Measurements from ENCODE around the gene OR52N1. TPM values are rescaled to one million over a fixed set of nuclear protein-coding genes. Genes with fewer than 3 reads are reported as not detected.

The OR52N1 gene
- total and polyA plus RNA-seq, 2 donors (not counting 3 experiments of a cell fraction or from before 2014, with no cell fraction given) = not detected

DNA sequence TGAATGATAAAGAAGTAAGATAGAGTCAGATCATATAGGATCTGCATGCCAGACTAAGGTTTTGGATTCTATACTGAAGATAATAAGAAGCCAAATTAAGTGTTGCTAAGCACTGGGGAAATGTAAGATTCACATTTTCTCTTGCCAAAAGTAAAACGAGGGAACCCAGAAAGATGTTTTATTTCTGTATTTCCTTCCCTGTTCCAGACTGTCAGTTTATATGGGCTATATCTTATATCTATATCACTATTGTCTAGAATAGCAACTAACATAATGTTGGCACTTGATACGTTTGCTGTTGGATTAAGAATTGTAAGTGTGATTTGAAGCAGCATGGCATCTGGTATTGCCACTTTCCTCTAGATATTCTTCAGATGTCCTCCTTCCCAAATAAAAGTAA, 42.4 kb upstream of the OR52N1 start:
- no peak for FAIRE-seq

DNA sequence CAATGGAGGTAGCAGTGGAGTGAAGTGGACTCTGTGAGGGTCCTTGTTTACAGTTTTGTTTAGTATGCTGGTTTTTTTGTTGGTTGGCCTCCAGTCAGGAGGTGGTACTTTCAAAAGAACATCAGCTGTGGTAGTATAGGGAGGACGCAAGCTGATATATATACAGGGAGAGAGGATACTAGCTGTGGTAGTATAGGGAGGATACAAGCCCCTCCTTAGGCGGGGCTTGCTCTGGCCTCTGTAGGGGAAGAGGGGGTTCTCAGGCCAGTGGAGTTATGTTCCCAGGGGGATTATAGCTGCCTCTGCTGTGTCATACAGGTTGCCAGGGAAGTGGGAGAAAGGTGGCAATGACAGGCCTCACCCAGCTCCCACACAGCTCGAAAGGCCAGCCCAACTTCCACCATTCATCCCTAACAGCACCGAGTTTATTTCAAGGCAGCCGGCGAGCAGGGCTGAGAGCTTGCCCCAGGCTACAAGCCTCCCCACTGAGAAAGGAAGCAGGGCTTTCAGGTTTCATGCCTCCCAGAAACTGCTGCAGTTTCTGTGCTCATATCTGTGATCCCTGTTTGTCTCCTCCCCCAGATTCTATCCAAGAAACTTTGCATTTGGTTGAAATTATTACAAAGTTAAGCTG, 40.2 kb upstream of the OR52N1 start:
- no peak overlapping the region for H3K4me3 ChIP-seq (replicated peaks in 1 of 3; ENCODE audit: insufficient read depth in 1 of 3, low read depth in 1 of 3, low read length in 3 of 3)
- TF ChIP-seq EZH2 (IDR thresholded peaks at IDR 0.05; ENCODE audit: borderline replicate concordance, low read depth, low read length, severe bottlenecking) = no peak
- no peak for TF ChIP-seq GATA2 (IDR thresholded peaks at IDR 0.05; ENCODE audit: insufficient read depth, insufficient read length, low read depth, low read length)
- TF ChIP-seq MYC (IDR thresholded peaks at IDR 0.05; ENCODE audit: low read depth, low read length) = no peak
- TF ChIP-seq FOS (IDR thresholded peaks at IDR 0.05; ENCODE audit: borderline replicate concordance, insufficient read depth, low read length) = no peak
- TF ChIP-seq, protein P1, sequence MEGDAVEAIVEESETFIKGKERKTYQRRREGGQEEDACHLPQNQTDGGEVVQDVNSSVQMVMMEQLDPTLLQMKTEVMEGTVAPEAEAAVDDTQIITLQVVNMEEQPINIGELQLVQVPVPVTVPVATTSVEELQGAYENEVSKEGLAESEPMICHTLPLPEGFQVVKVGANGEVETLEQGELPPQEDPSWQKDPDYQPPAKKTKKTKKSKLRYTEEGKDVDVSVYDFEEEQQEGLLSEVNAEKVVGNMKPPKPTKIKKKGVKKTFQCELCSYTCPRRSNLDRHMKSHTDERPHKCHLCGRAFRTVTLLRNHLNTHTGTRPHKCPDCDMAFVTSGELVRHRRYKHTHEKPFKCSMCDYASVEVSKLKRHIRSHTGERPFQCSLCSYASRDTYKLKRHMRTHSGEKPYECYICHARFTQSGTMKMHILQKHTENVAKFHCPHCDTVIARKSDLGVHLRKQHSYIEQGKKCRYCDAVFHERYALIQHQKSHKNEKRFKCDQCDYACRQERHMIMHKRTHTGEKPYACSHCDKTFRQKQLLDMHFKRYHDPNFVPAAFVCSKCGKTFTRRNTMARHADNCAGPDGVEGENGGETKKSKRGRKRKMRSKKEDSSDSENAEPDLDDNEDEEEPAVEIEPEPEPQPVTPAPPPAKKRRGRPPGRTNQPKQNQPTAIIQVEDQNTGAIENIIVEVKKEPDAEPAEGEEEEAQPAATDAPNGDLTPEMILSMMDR (IDR thresholded peaks at IDR 0.05; ENCODE audit: extremely low read depth in 1 of 2, insufficient read depth in 1 of 2, low read depth in 1 of 2, low read length in 2 of 2) = no peak
- TF ChIP-seq, protein P2, sequence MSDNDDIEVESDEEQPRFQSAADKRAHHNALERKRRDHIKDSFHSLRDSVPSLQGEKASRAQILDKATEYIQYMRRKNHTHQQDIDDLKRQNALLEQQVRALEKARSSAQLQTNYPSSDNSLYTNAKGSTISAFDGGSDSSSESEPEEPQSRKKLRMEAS (IDR thresholded peaks at IDR 0.05; ENCODE audit: insufficient read depth, insufficient read length) = no peak
- no peak for TF ChIP-seq JUN (IDR thresholded peaks at IDR 0.05; ENCODE audit: borderline replicate concordance, insufficient read depth, insufficient read length, low read depth)
- no peak for TF ChIP-seq POLR2AphosphoS5 (IDR thresholded peaks at IDR 0.05; ENCODE audit: insufficient read depth, low read depth, low read length)
- no peak for TF ChIP-seq POLR2A (IDR thresholded peaks at IDR 0.05; ENCODE audit: low read depth, low read length)
- H3K36me3 ChIP-seq (ENCODE audit: control insufficient read depth in 2 of 2, extremely low read depth in 1 of 2, insufficient read depth in 2 of 2, low read length in 2 of 2) = no peaks in the 10 kb centered on the region
- no peak overlapping the region for H3K9ac ChIP-seq (replicated peaks; ENCODE audit: extremely low read depth, insufficient read depth, low read length)
- DNase-seq (ENCODE audit: low read depth, low spot score) (no peak), FAIRE-seq (no peak)
- intact Hi-C loops (cut with micrococcal nuclease) = no loop called here
- H3K27ac ChIP-seq (ENCODE audit: insufficient read depth, low read depth, low read length) = no peak overlapping the region
- POLR2A ChIA-PET = no interaction called here
- H3K9me3 ChIP-seq (replicated peaks; ENCODE audit: control insufficient read depth, insufficient read depth, low read length) = no peaks in the 10 kb centered on the region
- H4K20me1 ChIP-seq (replicated peaks; ENCODE audit: control insufficient read depth, extremely low read depth, insufficient read depth, low read length) = no peaks in the 10 kb centered on the region
- dilution Hi-C loops (cut with MboI; ENCODE audit: extremely low pct_ligation_motif_present, low sequenced_read_pairs) = no loop called here
- no TSS peak for BruUV-seq (replicated peaks)
- H2AFZ ChIP-seq (ENCODE audit: low read depth, low read length) = no peak overlapping the region
- no peaks in the 10 kb centered on the region for H3K4me1 ChIP-seq (ENCODE audit: control insufficient read depth, extremely low read depth, insufficient read depth, low read length)
- no peaks in the 10 kb centered on the region for H3K79me2 ChIP-seq (ENCODE audit: control insufficient read depth, insufficient read depth, low read length)
- CTCF ChIA-PET = no interaction called here
- H3K9me1 ChIP-seq (replicated peaks; ENCODE audit: control insufficient read depth, extremely low read depth, insufficient read depth, low read length) = no peaks in the 10 kb centered on the region
- no peaks in the 10 kb centered on the region for H3K27me3 ChIP-seq (ENCODE audit: control insufficient read depth in 2 of 2, insufficient read depth in 2 of 2, low read length in 2 of 2)
- H3K4me2 ChIP-seq (ENCODE audit: insufficient read depth, low read length) = no peak overlapping the region

More for the DNA sequence above, 42.4 kb upstream of the OR52N1 start:
- no peak for DNase-seq (ENCODE audit: low read depth, low spot score)
- Histone ChIP-seq H3K9ac (replicated peaks; ENCODE audit: extremely low read depth, insufficient read depth, low read length) (no peak overlapping the region), H3K27ac (ENCODE audit: insufficient read depth, low read depth, low read length) (no peak overlapping the region), H3K4me3 (replicated peaks in 1 of 3; ENCODE audit: insufficient read depth in 1 of 3, low read depth in 1 of 3, low read length in 3 of 3) (no peak overlapping the region), H3K4me2 (ENCODE audit: insufficient read depth, low read length) (no peak overlapping the region), H3K36me3 (ENCODE audit: control insufficient read depth in 2 of 2, extremely low read depth in 1 of 2, insufficient read depth in 2 of 2, low read length in 2 of 2) (no peaks in the 10 kb centered on the region), H3K27me3 (ENCODE audit: control insufficient read depth in 2 of 2, insufficient read depth in 2 of 2, low read length in 2 of 2) (no peaks in the 10 kb centered on the region), H3K9me3 (replicated peaks; ENCODE audit: control insufficient read depth, insufficient read depth, low read length) (no peaks in the 10 kb centered on the region), H2AFZ (ENCODE audit: low read depth, low read length) (no peak overlapping the region), H3K9me1 (replicated peaks; ENCODE audit: control insufficient read depth, extremely low read depth, insufficient read depth, low read length) (no peaks in the 10 kb centered on the region), H3K79me2 (ENCODE audit: control insufficient read depth, insufficient read depth, low read length) (no peaks in the 10 kb centered on the region), H3K4me1 (ENCODE audit: control insufficient read depth, extremely low read depth, insufficient read depth, low read length) (no peaks in the 10 kb centered on the region), H4K20me1 (replicated peaks; ENCODE audit: control insufficient read depth, extremely low read depth, insufficient read depth, low read length) (no peaks in the 10 kb centered on the region)
- dilution Hi-C loops (cut with MboI; ENCODE audit: extremely low pct_ligation_motif_present, low sequenced_read_pairs) (no loop called here), intact Hi-C loops (cut with micrococcal nuclease) (no loop called here)
- POLR2A ChIA-PET = no interaction called here
- CTCF ChIA-PET = no interaction called here
- BruUV-seq (replicated peaks) = no TSS peak
- TF ChIP-seq GATA2 (IDR thresholded peaks at IDR 0.05; ENCODE audit: insufficient read depth, insufficient read length, low read depth, low read length) (no peak), POLR2A (IDR thresholded peaks at IDR 0.05; ENCODE audit: low read depth, low read length) (no peak), POLR2AphosphoS5 (IDR thresholded peaks at IDR 0.05; ENCODE audit: insufficient read depth, low read depth, low read length) (no peak), FOS (IDR thresholded peaks at IDR 0.05; ENCODE audit: borderline replicate concordance, insufficient read depth, low read length) (no peak), EZH2 (IDR thresholded peaks at IDR 0.05; ENCODE audit: borderline replicate concordance, low read depth, low read length, severe bottlenecking) (no peak)
- TF ChIP-seq, protein P1 (IDR thresholded peaks at IDR 0.05; ENCODE audit: extremely low read depth in 1 of 2, insufficient read depth in 1 of 2, low read depth in 1 of 2, low read length in 2 of 2) = no peak
